Measurements from ENCODE around the gene LIN7B. TPM values are rescaled to one million over a fixed set of nuclear protein-coding genes. Genes with fewer than 3 reads are reported as not detected.

LIN7B gene
- total RNA-seq, 2 donors from 2014 or later: 4.7 to 5.2 TPM

- peaks cover 32% of the 10 kb centered on the region for H3K4me1 Mint-ChIP-seq
- H3K9me3 ChIP-seq (ENCODE audit: control insufficient read depth, low read length, poor library complexity, severe bottlenecking): no peaks in the 10 kb centered on the region
- H3K36me3 Mint-ChIP-seq (ENCODE audit: low read depth): peaks cover 12% of the 10 kb centered on the region
- H3K27ac Mint-ChIP-seq: peak overlapping the region; percentile 97
- peak overlapping the region; percentile 96 for H3K4me3 Mint-ChIP-seq
- peaks cover 4% of the 10 kb centered on the region for H3K27me3 Mint-ChIP-seq
- DNase-seq: no peak
- ATAC-seq: no peak
These were observed 29.8 kb upstream of the LIN7B start for GRCh38 chr19:49084206-49085019.

- peak; percentile 98 to 99 (median 99) for DNase-seq
- peak within 1 kb of the TSS; percentile 96 for H3K4me3 Mint-ChIP-seq
- H3K4me1 Mint-ChIP-seq: peaks cover 33% of the 10 kb centered on the region
- H3K36me3 Mint-ChIP-seq (ENCODE audit: low read depth): peaks cover 12% of the 10 kb centered on the region
- peak; percentile 93 for ATAC-seq
- H3K27ac Mint-ChIP-seq: peak within 1 kb of the TSS; percentile 97
- no peaks in the 10 kb centered on the region for H3K9me3 ChIP-seq (ENCODE audit: control insufficient read depth, low read length, poor library complexity, severe bottlenecking)
- peaks cover 4% of the 10 kb centered on the region for H3K27me3 Mint-ChIP-seq
These were observed 28.9 kb upstream of the LIN7B start, which contains the start of gene SNRNP70 for GRCh38 chr19:49085020-49085867. Gene SNRNP70 (plus strand): TSS chr19:49085451. CDS start chr19:49086415, 964 bp downstream.

- Mint-ChIP-seq H3K27ac (peak overlapping the region; percentile 97), H3K27me3 (peaks cover 4% of the 10 kb centered on the region), H3K4me1 (peaks cover 32% of the 10 kb centered on the region), H3K36me3 (ENCODE audit: low read depth) (peaks cover 9% of the 10 kb centered on the region), H3K4me3 (peak overlapping the region; percentile 96)
- DNase-seq: no peak
- no peak for ATAC-seq
- no peaks in the 10 kb centered on the region for H3K9me3 ChIP-seq (ENCODE audit: control insufficient read depth, low read length, poor library complexity, severe bottlenecking)
These were observed 28.3 kb upstream of the LIN7B start for GRCh38 chr19:49085868-49086232.

- H3K27me3 Mint-ChIP-seq: peaks cover 3% of the 10 kb centered on the region
- H3K27ac Mint-ChIP-seq: peak overlapping the region; percentile 97
- peak overlapping the region; percentile 96 for H3K4me3 Mint-ChIP-seq
- H3K9me3 ChIP-seq (ENCODE audit: control insufficient read depth, low read length, poor library complexity, severe bottlenecking): no peaks in the 10 kb centered on the region
- no peak for ATAC-seq
- H3K4me1 Mint-ChIP-seq: peaks cover 33% of the 10 kb centered on the region
- DNase-seq: no peak
- H3K36me3 Mint-ChIP-seq (ENCODE audit: low read depth): peaks cover 9% of the 10 kb centered on the region
These were observed 27.9 kb upstream of the LIN7B start for GRCh38 chr19:49086296-49086695.

GRCh38 chr19:49091391-49092038, 22.7 kb upstream of the LIN7B start:
- peak; percentile 57 for ATAC-seq
- no peak overlapping the region for H3K4me3 Mint-ChIP-seq

GRCh38 chr19:49092686-49093085, 21.5 kb upstream of the LIN7B start:
- H3K9me3 ChIP-seq (ENCODE audit: control insufficient read depth, low read length, poor library complexity, severe bottlenecking): no peaks in the 10 kb centered on the region
- peaks cover 2% of the 10 kb centered on the region for H3K36me3 Mint-ChIP-seq (ENCODE audit: low read depth)
- H3K4me3 Mint-ChIP-seq: no peak overlapping the region
- no peak overlapping the region for H3K27ac Mint-ChIP-seq
- no peaks in the 10 kb centered on the region for H3K27me3 Mint-ChIP-seq
- no peak for DNase-seq
- H3K4me1 Mint-ChIP-seq: peaks cover 23% of the 10 kb centered on the region
- no peak for ATAC-seq

More at GRCh38 chr19:49091391-49092038, 22.7 kb upstream of the LIN7B start:
- DNase-seq: no peak
- Mint-ChIP-seq H3K4me1 (peaks cover 30% of the 10 kb centered on the region), H3K27me3 (no peaks in the 10 kb centered on the region), H3K27ac (peak overlapping the region; percentile 39), H3K36me3 (ENCODE audit: low read depth) (peaks cover 6% of the 10 kb centered on the region)
- H3K9me3 ChIP-seq (ENCODE audit: control insufficient read depth, low read length, poor library complexity, severe bottlenecking): no peaks in the 10 kb centered on the region

GRCh38 chr19:49094505-49095482, 19.4 kb upstream of the LIN7B start:
- peaks cover 18% of the 10 kb centered on the region for H3K4me1 Mint-ChIP-seq
- no peak overlapping the region for H3K4me3 Mint-ChIP-seq
- peaks cover 2% of the 10 kb centered on the region for H3K36me3 Mint-ChIP-seq (ENCODE audit: low read depth)
- DNase-seq (no peak), ATAC-seq (no peak)
- H3K27ac Mint-ChIP-seq: no peak overlapping the region
- no peaks in the 10 kb centered on the region for H3K27me3 Mint-ChIP-seq
- H3K9me3 ChIP-seq (ENCODE audit: control insufficient read depth, low read length, poor library complexity, severe bottlenecking): no peaks in the 10 kb centered on the region

GRCh38 chr19:49097453-49098288, 16.5 kb upstream of the LIN7B start:
- peak; percentile 92 for ATAC-seq
- H3K4me1 Mint-ChIP-seq: peaks cover 16% of the 10 kb centered on the region

GRCh38 chr19:49098795-49099194, 15.4 kb upstream of the LIN7B start:
- Mint-ChIP-seq H3K4me3 (no peak overlapping the region), H3K36me3 (ENCODE audit: low read depth) (peaks cover 4% of the 10 kb centered on the region), H3K27ac (peak overlapping the region; percentile 41), H3K4me1 (peaks cover 16% of the 10 kb centered on the region), H3K27me3 (no peaks in the 10 kb centered on the region)
- H3K9me3 ChIP-seq (ENCODE audit: control insufficient read depth, low read length, poor library complexity, severe bottlenecking): no peaks in the 10 kb centered on the region
- ATAC-seq: no peak
- DNase-seq: no peak

More at GRCh38 chr19:49097453-49098288, 16.5 kb upstream of the LIN7B start:
- Mint-ChIP-seq H3K36me3 (ENCODE audit: low read depth) (peaks cover 6% of the 10 kb centered on the region), H3K4me3 (no peak overlapping the region), H3K27ac (no peak overlapping the region), H3K27me3 (no peaks in the 10 kb centered on the region)
- peak; percentile 48 to 71 (median 58) for DNase-seq
- no peaks in the 10 kb centered on the region for H3K9me3 ChIP-seq (ENCODE audit: control insufficient read depth, low read length, poor library complexity, severe bottlenecking)

GRCh38 chr19:49101160-49101559, 13.0 kb upstream of the LIN7B start:
- ATAC-seq (no peak), DNase-seq (no peak)
- no peaks in the 10 kb centered on the region for H3K27me3 Mint-ChIP-seq
- H3K4me1 Mint-ChIP-seq: peaks cover 13% of the 10 kb centered on the region
- H3K27ac Mint-ChIP-seq: peak overlapping the region; percentile 68
- H3K36me3 Mint-ChIP-seq (ENCODE audit: low read depth): peaks cover 7% of the 10 kb centered on the region
- H3K9me3 ChIP-seq (ENCODE audit: control insufficient read depth, low read length, poor library complexity, severe bottlenecking): no peaks in the 10 kb centered on the region
- H3K4me3 Mint-ChIP-seq: no peak overlapping the region

- ATAC-seq (no peak), DNase-seq (no peak)
- no peak overlapping the region for H3K4me3 Mint-ChIP-seq
- H3K4me1 Mint-ChIP-seq: peaks cover 18% of the 10 kb centered on the region
- no peak overlapping the region for H3K27ac Mint-ChIP-seq
- no peaks in the 10 kb centered on the region for H3K9me3 ChIP-seq (ENCODE audit: control insufficient read depth, low read length, poor library complexity, severe bottlenecking)
- peaks cover 12% of the 10 kb centered on the region for H3K36me3 Mint-ChIP-seq (ENCODE audit: low read depth)
- H3K27me3 Mint-ChIP-seq: no peaks in the 10 kb centered on the region
These were observed 11.9 kb upstream of the LIN7B start for GRCh38 chr19:49102303-49102702.
